Suprapubic skin (tissue), 3 donors: ENCODE results near the gene NDUFB7.

Source experiments
- CTCF ChIP-seq, 2 donors: fragments of 200-600 bp in 1 of 2; fragments of 450-650 bp in 1 of 2; sonication (generic) in 1 of 2; IDR thresholded peaks; one replicate each; pipeline ENCODE4 v1.5.1; 2016 to 2019; ENCODE audit warnings: antibody characterized with exemption in 2 of 2, mild to moderate bottlenecking in 1 of 2, moderate library complexity in 1 of 2
- POLR2A ChIP-seq, 2 donors: fragments of 450-650 bp; IDR thresholded peaks; one replicate each; pipeline ENCODE4 v1.6.1; 2017; ENCODE audit warnings: antibody characterized with exemption in 2 of 2, mild to moderate bottlenecking in 2 of 2, moderate library complexity in 2 of 2

GRCh38 chr19:14580623-14581237 is 8.9 kb upstream of the NDUFB7 start:
- no peak for TF ChIP-seq CTCF (IDR thresholded peaks at IDR 0.05)
- TF ChIP-seq POLR2A (IDR thresholded peaks at IDR 0.05) = no peak
